ENCODE results near the gene MAGI2. TPM values are rescaled to one million over a fixed set of nuclear protein-coding genes. Genes with fewer than 3 reads are reported as not detected.

MAGI2 gene
- total and polyA plus RNA-seq, 8 donors = 6.1 to 9.2 (median 7.1) TPM

DNA sequence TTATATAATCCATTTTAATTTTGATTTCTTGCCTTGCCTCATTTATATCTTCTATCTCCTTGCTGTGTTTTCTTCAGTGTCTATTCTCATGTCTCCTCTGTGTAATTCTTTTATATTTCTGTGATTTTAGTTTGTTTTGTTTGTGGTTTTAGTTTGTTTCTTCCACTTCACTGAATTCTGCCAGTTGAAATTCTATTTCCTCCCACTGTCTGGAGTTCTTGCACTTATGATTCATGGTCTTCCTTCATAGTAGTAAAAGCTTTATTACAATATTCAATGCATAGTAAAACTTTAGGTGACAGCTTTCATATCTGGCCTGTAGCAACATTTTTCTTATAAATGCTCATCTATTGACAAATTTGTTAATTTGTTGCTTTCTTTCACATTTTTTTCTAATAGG lies 113.3 kb downstream of the MAGI2 start:
- Histone ChIP-seq H3K4me1 (no peaks in the 10 kb centered on the region), H3K36me3 (no peaks in the 10 kb centered on the region), H3K27ac (no peak overlapping the region), H3K27me3 (no peaks in the 10 kb centered on the region), H3K9me3 (no peaks in the 10 kb centered on the region), H3K4me3 (no peak overlapping the region)
- DNase-seq = no peak
- TF ChIP-seq, protein P1, sequence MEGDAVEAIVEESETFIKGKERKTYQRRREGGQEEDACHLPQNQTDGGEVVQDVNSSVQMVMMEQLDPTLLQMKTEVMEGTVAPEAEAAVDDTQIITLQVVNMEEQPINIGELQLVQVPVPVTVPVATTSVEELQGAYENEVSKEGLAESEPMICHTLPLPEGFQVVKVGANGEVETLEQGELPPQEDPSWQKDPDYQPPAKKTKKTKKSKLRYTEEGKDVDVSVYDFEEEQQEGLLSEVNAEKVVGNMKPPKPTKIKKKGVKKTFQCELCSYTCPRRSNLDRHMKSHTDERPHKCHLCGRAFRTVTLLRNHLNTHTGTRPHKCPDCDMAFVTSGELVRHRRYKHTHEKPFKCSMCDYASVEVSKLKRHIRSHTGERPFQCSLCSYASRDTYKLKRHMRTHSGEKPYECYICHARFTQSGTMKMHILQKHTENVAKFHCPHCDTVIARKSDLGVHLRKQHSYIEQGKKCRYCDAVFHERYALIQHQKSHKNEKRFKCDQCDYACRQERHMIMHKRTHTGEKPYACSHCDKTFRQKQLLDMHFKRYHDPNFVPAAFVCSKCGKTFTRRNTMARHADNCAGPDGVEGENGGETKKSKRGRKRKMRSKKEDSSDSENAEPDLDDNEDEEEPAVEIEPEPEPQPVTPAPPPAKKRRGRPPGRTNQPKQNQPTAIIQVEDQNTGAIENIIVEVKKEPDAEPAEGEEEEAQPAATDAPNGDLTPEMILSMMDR (IDR thresholded peaks at IDR 0.05) = no peak
- intact Hi-C loops (cut with DNase I) = no loop called here
- no peak for ATAC-seq

DNA sequence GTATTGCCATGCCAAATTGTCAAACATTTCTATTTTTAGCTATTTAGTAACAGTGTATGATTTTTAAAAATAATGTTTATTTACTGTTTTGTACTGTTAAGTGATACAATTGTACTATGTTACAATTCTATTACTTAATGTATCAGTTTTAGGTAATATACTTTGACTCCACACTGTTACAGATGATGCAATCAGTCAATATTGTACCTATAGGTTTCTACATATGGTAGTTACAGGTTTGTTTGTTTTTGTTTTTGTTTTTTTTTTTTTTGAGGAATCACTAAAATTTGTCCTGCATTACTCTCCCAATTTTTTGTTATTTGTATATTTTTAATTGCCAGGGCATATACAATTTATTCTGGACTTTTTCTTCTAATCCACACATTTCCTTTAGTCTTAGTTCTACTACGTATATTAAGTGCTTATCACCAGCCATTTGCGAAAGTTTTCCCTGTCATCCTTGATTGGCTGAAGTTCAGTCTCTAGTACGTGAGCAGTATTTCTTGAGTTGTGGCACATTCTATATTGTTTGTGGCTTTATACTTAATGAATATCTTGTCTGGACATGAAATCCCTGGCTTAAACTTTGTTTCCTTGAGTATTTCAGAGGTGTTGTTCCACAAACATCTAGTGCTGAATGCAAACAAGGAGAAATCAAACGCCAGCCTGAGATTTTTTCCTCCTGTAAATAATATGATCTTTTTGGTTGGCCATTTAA lies 114.1 kb downstream of the MAGI2 start:
- H3K4me1 ChIP-seq = no peaks in the 10 kb centered on the region
- no peaks in the 10 kb centered on the region for H3K27me3 ChIP-seq
- no peak overlapping the region for H3K27ac ChIP-seq
- DNase-seq = no peak
- TF ChIP-seq, protein P1 (IDR thresholded peaks at IDR 0.05) = no peak
- intact Hi-C loops (cut with DNase I) = no loop called here
- no peaks in the 10 kb centered on the region for H3K36me3 ChIP-seq
- no peak overlapping the region for H3K4me3 ChIP-seq
- ATAC-seq = no peak
- no peaks in the 10 kb centered on the region for H3K9me3 ChIP-seq

DNA sequence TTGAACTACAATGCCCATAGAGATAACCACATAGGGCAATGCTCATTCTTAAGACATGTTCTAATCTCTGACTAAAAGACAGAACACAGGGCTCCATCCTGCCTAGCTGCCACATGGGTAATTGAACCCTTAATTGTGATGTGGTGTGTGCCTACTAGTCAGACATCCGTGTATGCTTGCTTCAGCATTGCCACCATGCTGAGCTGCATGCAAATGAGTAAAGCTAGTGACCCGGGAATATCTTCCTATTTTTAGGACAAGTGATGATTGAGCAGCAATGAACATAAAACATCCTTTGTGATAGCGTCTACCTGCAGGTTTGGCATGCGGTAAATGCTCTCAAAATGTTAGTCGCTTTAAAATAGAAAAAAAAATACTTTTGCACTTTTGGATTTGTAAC lies 115.8 kb downstream of the MAGI2 start:
- Histone ChIP-seq H3K4me3 (no peak overlapping the region), H3K36me3 (no peaks in the 10 kb centered on the region), H3K9me3 (no peaks in the 10 kb centered on the region), H3K4me1 (no peaks in the 10 kb centered on the region), H3K27ac (no peak overlapping the region), H3K27me3 (no peaks in the 10 kb centered on the region)
- DNase-seq (no peak), ATAC-seq (no peak)
- intact Hi-C loops (cut with DNase I) = no loop called here
- TF ChIP-seq, protein P1 (IDR thresholded peaks at IDR 0.05) = no peak

DNA sequence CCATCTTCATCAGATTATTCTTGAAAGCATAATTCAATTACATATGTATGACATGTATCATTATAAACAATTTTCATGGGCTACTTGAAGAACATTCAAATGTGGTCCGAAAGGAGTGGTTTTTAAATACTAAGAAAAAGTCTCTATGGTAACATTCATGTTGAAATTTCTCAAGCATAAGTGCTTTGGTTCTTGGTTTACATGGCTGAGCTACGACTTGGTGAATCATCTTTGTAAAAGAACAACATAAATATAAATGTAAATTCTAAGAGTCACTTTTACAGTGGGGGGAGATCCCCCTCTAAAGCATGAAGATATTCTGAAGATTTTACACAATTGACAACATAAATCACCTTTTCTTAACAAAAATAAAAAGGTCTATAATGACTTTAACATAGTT lies 118.6 kb downstream of the MAGI2 start:
- H3K4me1 ChIP-seq = no peaks in the 10 kb centered on the region
- H3K27ac ChIP-seq = no peak overlapping the region
- intact Hi-C loops (cut with DNase I) = no loop called here
- no peaks in the 10 kb centered on the region for H3K27me3 ChIP-seq
- H3K36me3 ChIP-seq = no peaks in the 10 kb centered on the region
- TF ChIP-seq, protein P1 (IDR thresholded peaks at IDR 0.05) = no peak
- ATAC-seq = no peak
- no peak for DNase-seq
- H3K4me3 ChIP-seq = no peak overlapping the region
- no peaks in the 10 kb centered on the region for H3K9me3 ChIP-seq

DNA sequence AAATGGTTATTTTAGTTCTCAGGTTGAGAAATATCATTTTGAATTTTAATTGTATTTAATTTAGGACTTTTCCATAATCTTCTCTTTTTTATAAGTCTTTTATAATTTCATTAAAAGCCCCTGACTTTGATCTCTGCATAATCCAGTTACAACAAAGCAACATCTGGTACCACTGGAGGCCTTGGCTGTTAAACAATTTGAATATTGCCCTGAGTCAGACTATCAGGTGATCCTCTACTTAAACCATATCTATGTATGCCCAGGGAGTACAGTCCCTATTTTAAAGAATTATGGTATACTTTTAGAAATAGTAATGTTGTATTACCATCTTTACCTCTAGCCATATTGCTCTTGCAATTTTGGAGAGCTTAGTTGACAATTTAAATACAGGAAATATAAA lies 119.1 kb downstream of the MAGI2 start:
- ATAC-seq (no peak), DNase-seq (no peak)
- Histone ChIP-seq H3K36me3 (no peaks in the 10 kb centered on the region), H3K27ac (no peak overlapping the region), H3K4me1 (no peaks in the 10 kb centered on the region), H3K4me3 (no peak overlapping the region), H3K9me3 (no peaks in the 10 kb centered on the region), H3K27me3 (no peaks in the 10 kb centered on the region)
- intact Hi-C loops (cut with DNase I) = no loop called here
- TF ChIP-seq, protein P1 (IDR thresholded peaks at IDR 0.05) = no peak

Data from left lung (tissue), 10 donors.